ENCODE measurements around the gene DDX47. TPM values are rescaled to one million over a fixed set of nuclear protein-coding genes. Genes with fewer than 3 reads are reported as not detected.

Gene DDX47
- total and polyA plus RNA-seq, 7 experiments from 2014 or later = 70.7 to 154 (median 75.5) TPM

DNA sequence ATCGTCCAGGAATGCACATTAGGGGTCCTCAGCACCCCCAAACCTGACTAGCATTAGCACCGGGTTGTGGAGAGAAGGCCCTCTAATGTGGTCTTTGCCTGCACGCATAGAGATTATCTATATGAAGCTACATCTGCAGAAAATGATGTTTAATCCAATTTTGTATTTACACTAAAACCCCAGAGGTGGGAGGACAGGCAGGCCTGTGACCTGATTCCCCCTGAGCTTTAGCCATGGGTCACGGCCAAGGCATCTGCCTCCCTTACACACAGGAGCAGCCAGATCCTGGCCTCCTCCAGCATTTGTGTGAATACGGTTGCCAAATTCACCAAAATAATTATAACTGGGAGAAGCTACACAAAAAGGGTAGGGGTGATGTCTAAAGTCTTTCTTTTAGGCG lies 20.7 kb upstream of the DDX47 start:
- no peaks in the 10 kb centered on the region for H3K9me3 ChIP-seq (ENCODE audit: control insufficient read depth in 2 of 3, low read length in 3 of 3)
- no peaks in the 10 kb centered on the region for H3K27me3 Mint-ChIP-seq
- ChIA-PET POLR2A (interaction anchor here (0.8 to 1.4 kb wide), 3 partner anchors 13 to 22 kb away, joined by 4 to 5 read pairs (median 4); no protein-coding TSS in a partner anchor), CTCF (interaction anchor here (0.5 to 1.1 kb wide), 6 partner anchors 16 to 1204 kb away, joined by 3 to 5 read pairs (median 3); no protein-coding TSS in a partner anchor)
- no peaks in the 10 kb centered on the region for H3K36me3 Mint-ChIP-seq
- H3K27ac Mint-ChIP-seq = no peak overlapping the region
- no peak overlapping the region for H3K4me3 ChIP-seq (ENCODE audit: low read length)
- H3K4me1 ChIP-seq (ENCODE audit: control insufficient read depth in 2 of 2, insufficient read depth in 2 of 2, low read length in 2 of 2) = peaks cover 4 to 5% of the 10 kb centered on the region in 2 donors
- H3K27ac ChIP-seq (ENCODE audit: low read depth, low read length) = no peak overlapping the region
- ATAC-seq = no peak
- no peaks in the 10 kb centered on the region for H3K27me3 ChIP-seq (ENCODE audit: control insufficient read depth in 2 of 2, insufficient read depth in 2 of 2, low read length in 2 of 2)
- no peaks in the 10 kb centered on the region for H3K36me3 ChIP-seq (ENCODE audit: control insufficient read depth in 2 of 3, insufficient read depth in 3 of 3, low read length in 3 of 3)
- intact Hi-C loops (cut with micrococcal nuclease) = no loop called here
- no peaks in the 10 kb centered on the region for H3K9me3 Mint-ChIP-seq
- peaks cover 4 to 14% (median 13%) of the 10 kb centered on the region in 7 donors for H3K4me1 Mint-ChIP-seq
- DNase-seq = no peak
- H3K4me3 Mint-ChIP-seq = no peak overlapping the region

GRCh38 chr12:12794686-12795085 lies 18.5 kb upstream of the DDX47 start:
- Histone ChIP-seq H3K4me3 (ENCODE audit: low read length) (no peak overlapping the region), H3K36me3 (ENCODE audit: control insufficient read depth in 2 of 3, insufficient read depth in 3 of 3, low read length in 3 of 3) (no peaks in the 10 kb centered on the region), H3K9me3 (ENCODE audit: control insufficient read depth in 2 of 3, low read length in 3 of 3) (no peaks in the 10 kb centered on the region), H3K27ac (ENCODE audit: low read depth, low read length) (no peak overlapping the region), H3K27me3 (ENCODE audit: control insufficient read depth in 2 of 2, insufficient read depth in 2 of 2, low read length in 2 of 2) (no peaks in the 10 kb centered on the region), H3K4me1 (ENCODE audit: control insufficient read depth in 2 of 2, insufficient read depth in 2 of 2, low read length in 2 of 2) (no peaks in the 10 kb centered on the region)
- H3K4me1 Mint-ChIP-seq = peaks cover 0 to 17% (median 0%) of the 10 kb centered on the region in 7 donors
- CTCF ChIA-PET = interaction anchor here (1.3 kb wide), 1 partner anchor 11 kb away, joined by 3 read pairs; no protein-coding TSS in a partner anchor
- ATAC-seq (no peak), DNase-seq (no peak)
- H3K4me3 Mint-ChIP-seq = no peak overlapping the region
- H3K27me3 Mint-ChIP-seq = no peaks in the 10 kb centered on the region
- POLR2A ChIA-PET = interaction anchor here (1.0 to 1.1 kb wide), 2 partner anchors 9 to 132 kb away, joined by 3 read pairs; no protein-coding TSS in a partner anchor
- H3K9me3 Mint-ChIP-seq = peaks cover 0 to 7% (median 0%) of the 10 kb centered on the region in 11 donors
- intact Hi-C loops (cut with micrococcal nuclease) = no loop called here
- H3K27ac Mint-ChIP-seq = no peak overlapping the region
- H3K36me3 Mint-ChIP-seq = peaks cover 0 to 12% (median 0%) of the 10 kb centered on the region in 5 donors

DNA sequence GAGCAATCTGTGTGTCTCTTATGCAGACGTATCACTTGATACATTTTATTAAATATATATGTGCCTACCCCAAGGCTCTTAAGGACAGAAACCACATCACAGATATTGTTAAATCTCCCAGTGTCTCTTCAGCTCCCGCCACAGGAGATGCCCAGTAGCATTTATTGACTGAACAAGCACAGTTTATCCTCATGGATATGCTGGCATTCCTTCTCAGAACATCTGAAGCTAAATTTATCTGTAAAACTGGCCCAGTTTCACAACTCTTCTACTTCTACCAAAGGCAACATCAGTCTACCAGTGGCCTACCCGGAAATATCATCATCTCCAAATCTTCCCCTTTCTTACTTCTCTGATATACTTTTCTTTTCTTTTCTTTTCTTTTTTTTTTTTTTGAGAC lies 17.0 kb upstream of the DDX47 start:
- Mint-ChIP-seq H3K9me3 (peaks cover 0 to 7% (median 0%) of the 10 kb centered on the region in 11 donors), H3K4me3 (no peak overlapping the region), H3K27me3 (no peaks in the 10 kb centered on the region), H3K27ac (peak overlapping the region in 2 of 9 donors; percentile 47 to 54), H3K36me3 (peaks cover 0 to 14% (median 0%) of the 10 kb centered on the region in 5 donors), H3K4me1 (peaks cover 0 to 21% (median 0%) of the 10 kb centered on the region in 7 donors)
- Histone ChIP-seq H3K4me3 (ENCODE audit: low read length) (no peak overlapping the region), H3K36me3 (ENCODE audit: control insufficient read depth in 2 of 3, insufficient read depth in 3 of 3, low read length in 3 of 3) (no peaks in the 10 kb centered on the region), H3K27me3 (ENCODE audit: control insufficient read depth in 2 of 2, insufficient read depth in 2 of 2, low read length in 2 of 2) (no peaks in the 10 kb centered on the region), H3K4me1 (ENCODE audit: control insufficient read depth in 2 of 2, insufficient read depth in 2 of 2, low read length in 2 of 2) (no peaks in the 10 kb centered on the region), H3K9me3 (ENCODE audit: control insufficient read depth in 2 of 3, low read length in 3 of 3) (no peaks in the 10 kb centered on the region), H3K27ac (ENCODE audit: low read depth, low read length) (no peak overlapping the region)
- POLR2A ChIA-PET = interaction anchor here (0.5 to 1.0 kb wide), 2 partner anchors 18 to 67 kb away, joined by 3 read pairs; partner anchors contain the start of gene DDX47
- CTCF ChIA-PET = interaction anchor here (0.8 kb wide), 1 partner anchor 193 kb away, joined by 5 read pairs; no protein-coding TSS in a partner anchor
- no peak for DNase-seq
- ATAC-seq = no peak
- intact Hi-C loops (cut with micrococcal nuclease) = no loop called here

DNA sequence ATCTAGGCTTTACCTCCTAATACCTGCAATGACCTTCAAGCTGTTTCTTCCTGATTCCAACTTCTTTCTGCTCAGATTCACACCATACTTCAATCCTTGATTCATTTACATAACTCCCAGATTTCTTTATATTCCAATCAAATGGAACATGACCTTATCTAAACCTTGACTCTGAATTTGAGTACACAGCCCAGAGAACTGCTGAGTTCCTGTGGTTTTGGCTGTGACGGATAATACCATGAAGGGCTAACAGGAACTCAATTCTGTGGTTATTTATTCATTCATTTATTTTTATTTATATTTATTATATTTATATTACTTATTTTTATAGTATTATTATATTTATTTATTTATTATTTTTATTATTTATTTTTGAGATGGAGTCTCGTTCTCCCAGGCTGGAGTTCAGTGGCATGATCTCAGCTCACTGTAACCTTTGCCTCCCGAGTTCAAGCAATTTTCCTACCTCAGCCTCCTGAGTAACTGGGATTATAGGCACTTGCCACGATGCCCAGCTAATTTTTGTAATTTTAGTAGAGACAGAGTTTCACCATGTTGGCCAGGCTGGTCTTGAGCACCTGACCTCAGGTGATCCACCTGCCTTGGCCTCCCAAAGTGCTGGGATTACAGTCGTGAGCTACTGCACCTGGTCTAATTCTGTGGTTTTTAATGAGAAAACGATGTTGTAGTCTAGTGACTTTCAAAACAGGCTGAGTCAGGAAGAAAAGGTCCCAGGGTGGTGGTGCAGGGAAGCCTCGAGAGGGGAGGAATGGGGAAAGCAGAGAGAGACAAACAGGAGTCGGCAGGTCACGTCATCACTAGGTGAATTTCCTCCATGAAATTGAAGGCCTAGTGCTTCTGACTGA lies 16.0 kb upstream of the DDX47 start:
- no peak for DNase-seq
- peaks cover 0 to 7% (median 0%) of the 10 kb centered on the region in 11 donors for H3K9me3 Mint-ChIP-seq
- H3K4me3 Mint-ChIP-seq = no peak overlapping the region
- peaks cover 0 to 14% (median 0%) of the 10 kb centered on the region in 5 donors for H3K36me3 Mint-ChIP-seq
- ChIA-PET POLR2A (no interaction called here), CTCF (interaction anchor here (0.7 to 1.7 kb wide), 3 partner anchors 9 to 192 kb away, joined by 3 to 6 read pairs (median 5); partner anchors contain the start of gene DDX47)
- Histone ChIP-seq H3K27me3 (ENCODE audit: control insufficient read depth in 2 of 2, insufficient read depth in 2 of 2, low read length in 2 of 2) (no peaks in the 10 kb centered on the region), H3K4me1 (ENCODE audit: control insufficient read depth in 2 of 2, insufficient read depth in 2 of 2, low read length in 2 of 2) (no peaks in the 10 kb centered on the region), H3K36me3 (ENCODE audit: control insufficient read depth in 2 of 3, insufficient read depth in 3 of 3, low read length in 3 of 3) (no peaks in the 10 kb centered on the region), H3K4me3 (ENCODE audit: low read length) (no peak overlapping the region), H3K9me3 (ENCODE audit: control insufficient read depth in 2 of 3, low read length in 3 of 3) (no peaks in the 10 kb centered on the region), H3K27ac (ENCODE audit: low read depth, low read length) (no peak overlapping the region)
- no peak for ATAC-seq
- H3K27me3 Mint-ChIP-seq = no peaks in the 10 kb centered on the region
- H3K27ac Mint-ChIP-seq = peak overlapping the region in 1 of 9 donors; percentile 46
- intact Hi-C loops (cut with micrococcal nuclease) = no loop called here
- H3K4me1 Mint-ChIP-seq = peaks cover under 1 to 22% (median 8%) of the 10 kb centered on the region in 7 donors

DNA sequence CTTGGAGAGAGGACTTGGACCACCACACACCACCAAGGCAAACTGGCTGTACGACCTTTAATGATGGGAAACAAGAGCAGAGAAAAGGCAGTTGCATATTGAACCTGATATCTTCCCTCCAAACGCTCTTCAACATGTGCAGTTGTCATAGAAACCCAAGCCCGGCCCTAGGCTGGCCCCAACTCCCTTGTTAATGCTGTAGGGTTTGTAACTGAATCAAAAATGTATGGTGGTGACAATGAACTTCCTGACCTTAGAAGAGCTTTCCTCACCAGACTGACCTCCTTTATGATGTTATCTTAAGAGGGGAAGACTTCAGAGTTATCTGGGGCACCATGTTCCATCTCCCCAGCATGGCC lies 15.4 kb upstream of the DDX47 start:
- H3K4me1 Mint-ChIP-seq = peaks cover 5 to 28% (median 15%) of the 10 kb centered on the region in 7 donors
- Histone ChIP-seq H3K27ac (ENCODE audit: low read depth, low read length) (no peak overlapping the region), H3K4me1 (ENCODE audit: control insufficient read depth in 2 of 2, insufficient read depth in 2 of 2, low read length in 2 of 2) (no peaks in the 10 kb centered on the region), H3K27me3 (ENCODE audit: control insufficient read depth in 2 of 2, insufficient read depth in 2 of 2, low read length in 2 of 2) (no peaks in the 10 kb centered on the region), H3K9me3 (ENCODE audit: control insufficient read depth in 2 of 3, low read length in 3 of 3) (no peaks in the 10 kb centered on the region), H3K36me3 (ENCODE audit: control insufficient read depth in 2 of 3, insufficient read depth in 3 of 3, low read length in 3 of 3) (no peaks in the 10 kb centered on the region), H3K4me3 (ENCODE audit: low read length) (no peak overlapping the region)
- no peak overlapping the region for H3K4me3 Mint-ChIP-seq
- intact Hi-C loops (cut with micrococcal nuclease) = no loop called here
- POLR2A ChIA-PET = interaction anchor here (1.2 kb wide), 1 partner anchor 80 kb away, joined by 3 read pairs; no protein-coding TSS in a partner anchor
- no peaks in the 10 kb centered on the region for H3K27me3 Mint-ChIP-seq
- no peak overlapping the region for H3K27ac Mint-ChIP-seq
- CTCF ChIA-PET = interaction anchor here (0.7 to 1.7 kb wide), 2 partner anchors 10 to 16 kb away, joined by 3 to 6 read pairs; partner anchors contain the start of gene DDX47
- H3K36me3 Mint-ChIP-seq = peaks cover 0 to 17% (median 0%) of the 10 kb centered on the region in 5 donors
- ATAC-seq = no peak
- peaks cover 0 to 7% (median 0%) of the 10 kb centered on the region in 11 donors for H3K9me3 Mint-ChIP-seq
- DNase-seq = no peak

GRCh38 chr12:12798480-12798879 lies 14.7 kb upstream of the DDX47 start:
- no peaks in the 10 kb centered on the region for H3K27me3 ChIP-seq (ENCODE audit: control insufficient read depth in 2 of 2, insufficient read depth in 2 of 2, low read length in 2 of 2)
- H3K4me3 Mint-ChIP-seq = no peak overlapping the region
- POLR2A ChIA-PET = interaction anchor here (1.1 to 1.7 kb wide), 3 partner anchors 80 to 441 kb away, joined by 3 read pairs; no protein-coding TSS in a partner anchor
- H3K4me1 Mint-ChIP-seq = peaks cover 11 to 34% (median 20%) of the 10 kb centered on the region in 7 donors
- no peak overlapping the region for H3K4me3 ChIP-seq (ENCODE audit: low read length)
- peak overlapping the region in 2 of 9 donors; percentile 7 to 73 for H3K27ac Mint-ChIP-seq
- CTCF ChIA-PET = interaction anchor here (1.7 kb wide), 1 partner anchor 15 kb away, joined by 6 read pairs; the partner anchor contains the start of gene DDX47
- H3K4me1 ChIP-seq (ENCODE audit: control insufficient read depth in 2 of 2, insufficient read depth in 2 of 2, low read length in 2 of 2) = peaks cover 0 to 5% of the 10 kb centered on the region in 2 donors
- H3K27ac ChIP-seq (ENCODE audit: low read depth, low read length) = no peak overlapping the region
- ATAC-seq (no peak), DNase-seq (no peak)
- intact Hi-C loops (cut with micrococcal nuclease) = no loop called here
- no peaks in the 10 kb centered on the region for H3K27me3 Mint-ChIP-seq
- H3K9me3 Mint-ChIP-seq = peaks cover 0 to 7% (median 0%) of the 10 kb centered on the region in 11 donors
- H3K9me3 ChIP-seq (ENCODE audit: control insufficient read depth in 2 of 3, low read length in 3 of 3) = no peaks in the 10 kb centered on the region
- H3K36me3 Mint-ChIP-seq = peaks cover 0 to 20% (median 0%) of the 10 kb centered on the region in 5 donors
- H3K36me3 ChIP-seq (ENCODE audit: control insufficient read depth in 2 of 3, insufficient read depth in 3 of 3, low read length in 3 of 3) = no peaks in the 10 kb centered on the region

Data from naive thymus-derived CD4-positive, alpha-beta T cell (primary cell).